GM21723 (cell line): ENCODE results near the gene REEP3.
A peak's percentile ranks its signal among the peaks of the same experiment; 100 is the strongest.
"Not testable (repeated sequence)": the region's sequence is repeated elsewhere in the genome, so short reads cannot be mapped to it uniquely, and the experiment has no call there.

Experiments
- ATAC-seq: cut with Tn5 transposase; IDR thresholded peaks from one replicate; pipeline ENCODE4 v1.9.1; 2021; ENCODE audit warnings: mild to moderate bottlenecking, moderate library complexity; ENCODE audit not compliant: unreplicated experiment

The REEP3 gene

GRCh38 chr10:63547628-63548360 lies 26.6 kb downstream of the REEP3 start:
- no peak for ATAC-seq

GRCh38 chr10:63548860-63549259 lies 27.7 kb downstream of the REEP3 start:
- ATAC-seq, result no peak

GRCh38 chr10:63549810-63550209 lies 28.6 kb downstream of the REEP3 start:
- ATAC-seq, result no peak

GRCh38 chr10:63553031-63553430 lies 31.8 kb downstream of the REEP3 start:
- ATAC-seq, result no peak

GRCh38 chr10:63553473-63553872 lies 32.3 kb downstream of the REEP3 start:
- ATAC-seq, result no peak

- peak; percentile 82 for ATAC-seq
Measured at GRCh38 chr10:63554657-63555056, 33.5 kb downstream of the REEP3 start.

- no peak for ATAC-seq
Measured at GRCh38 chr10:63555330-63555729, 34.1 kb downstream of the REEP3 start.

GRCh38 chr10:63558132-63558784 lies 37.1 kb downstream of the REEP3 start:
- no peak for ATAC-seq

GRCh38 chr10:63561341-63561740 lies 40.1 kb downstream of the REEP3 start:
- ATAC-seq, result no peak

- ATAC-seq, result no peak
Measured at GRCh38 chr10:63562391-63562790, 41.2 kb downstream of the REEP3 start.

GRCh38 chr10:63562857-63563256 lies 41.7 kb downstream of the REEP3 start:
- ATAC-seq, result no peak

GRCh38 chr10:63563623-63564022 lies 42.4 kb downstream of the REEP3 start:
- ATAC-seq, result no peak

- not testable (repeated sequence) for ATAC-seq
Measured at GRCh38 chr10:63564731-63565130, 43.5 kb downstream of the REEP3 start.

GRCh38 chr10:63573068-63573697 lies 52.0 kb downstream of the REEP3 start:
- no peak for ATAC-seq

GRCh38 chr10:63574011-63574410 lies 52.8 kb downstream of the REEP3 start:
- ATAC-seq, result no peak

GRCh38 chr10:63576501-63576900 lies 55.3 kb downstream of the REEP3 start:
- no peak for ATAC-seq

GRCh38 chr10:63578501-63578900 lies 57.3 kb downstream of the REEP3 start:
- no peak for ATAC-seq

GRCh38 chr10:63579371-63580014 lies 58.3 kb downstream of the REEP3 start:
- ATAC-seq, result no peak

GRCh38 chr10:63582690-63583089 lies 61.5 kb downstream of the REEP3 start:
- ATAC-seq, result no peak

- ATAC-seq, result no peak
Measured at GRCh38 chr10:63583397-63583796, 62.2 kb downstream of the REEP3 start.

GRCh38 chr10:63583909-63584724 lies 62.9 kb downstream of the REEP3 start:
- ATAC-seq, result no peak
